ENCODE measurements around the gene RFPL2.
A peak's percentile ranks its signal among the peaks of the same experiment; 100 is the strongest.

The RFPL2 gene

DNA sequence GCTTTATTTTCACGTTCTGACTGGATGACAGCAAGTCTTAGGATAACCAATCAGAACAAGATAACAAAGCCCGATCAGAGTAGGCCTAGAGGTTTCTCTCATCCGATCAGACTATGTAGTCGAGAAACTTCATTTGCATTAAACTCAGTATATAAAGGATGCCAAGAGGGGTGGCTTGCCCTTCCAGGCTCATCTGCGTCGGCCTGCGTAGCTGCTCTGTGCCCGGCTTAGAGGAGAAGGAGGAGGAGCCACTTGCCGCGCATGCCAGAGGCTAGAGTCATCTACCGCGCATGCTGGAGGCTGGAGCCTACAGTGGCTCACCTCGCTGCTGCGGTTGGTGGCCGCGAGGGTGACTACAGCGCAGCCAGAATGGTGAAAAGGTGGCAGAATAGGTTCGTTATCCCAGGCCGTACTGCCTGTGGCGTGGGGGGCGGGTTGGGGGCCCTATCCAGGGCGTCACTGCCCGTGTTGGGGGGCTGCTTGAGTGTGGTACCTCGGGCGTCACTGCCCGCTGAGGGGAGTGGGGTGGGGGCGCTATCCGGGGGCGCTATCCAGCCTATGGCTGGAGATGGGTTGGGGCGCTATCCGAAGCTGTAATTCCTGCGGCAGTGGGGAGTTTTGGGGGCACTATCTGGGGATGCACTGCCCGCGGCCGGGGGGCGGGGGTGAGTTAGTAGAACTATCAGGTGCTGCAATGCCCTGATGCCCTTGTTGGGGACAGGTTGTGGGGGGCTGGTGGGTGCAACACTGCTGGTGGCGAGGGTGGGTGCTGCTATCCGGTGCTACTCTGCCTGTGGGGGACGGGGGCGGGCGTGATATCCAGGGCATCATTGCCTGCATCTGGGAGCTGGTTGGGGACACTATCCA, at the start of gene RFPL2:
TSS of gene RFPL2 (minus strand) at position 218 of the 867 bp plus-strand sequence. CDS start 2,622 bp downstream, outside the sequence.
- H3K4me3 ChIP-seq (ENCODE audit: low read length): peak within 1 kb of the TSS; percentile 22
- no peak for DNase-seq (ENCODE audit: low read depth)
- TF ChIP-seq, protein P1, sequence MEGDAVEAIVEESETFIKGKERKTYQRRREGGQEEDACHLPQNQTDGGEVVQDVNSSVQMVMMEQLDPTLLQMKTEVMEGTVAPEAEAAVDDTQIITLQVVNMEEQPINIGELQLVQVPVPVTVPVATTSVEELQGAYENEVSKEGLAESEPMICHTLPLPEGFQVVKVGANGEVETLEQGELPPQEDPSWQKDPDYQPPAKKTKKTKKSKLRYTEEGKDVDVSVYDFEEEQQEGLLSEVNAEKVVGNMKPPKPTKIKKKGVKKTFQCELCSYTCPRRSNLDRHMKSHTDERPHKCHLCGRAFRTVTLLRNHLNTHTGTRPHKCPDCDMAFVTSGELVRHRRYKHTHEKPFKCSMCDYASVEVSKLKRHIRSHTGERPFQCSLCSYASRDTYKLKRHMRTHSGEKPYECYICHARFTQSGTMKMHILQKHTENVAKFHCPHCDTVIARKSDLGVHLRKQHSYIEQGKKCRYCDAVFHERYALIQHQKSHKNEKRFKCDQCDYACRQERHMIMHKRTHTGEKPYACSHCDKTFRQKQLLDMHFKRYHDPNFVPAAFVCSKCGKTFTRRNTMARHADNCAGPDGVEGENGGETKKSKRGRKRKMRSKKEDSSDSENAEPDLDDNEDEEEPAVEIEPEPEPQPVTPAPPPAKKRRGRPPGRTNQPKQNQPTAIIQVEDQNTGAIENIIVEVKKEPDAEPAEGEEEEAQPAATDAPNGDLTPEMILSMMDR (conservative IDR thresholded peaks at IDR 0.05; ENCODE audit: low read depth, low read length): no peak

DNA sequence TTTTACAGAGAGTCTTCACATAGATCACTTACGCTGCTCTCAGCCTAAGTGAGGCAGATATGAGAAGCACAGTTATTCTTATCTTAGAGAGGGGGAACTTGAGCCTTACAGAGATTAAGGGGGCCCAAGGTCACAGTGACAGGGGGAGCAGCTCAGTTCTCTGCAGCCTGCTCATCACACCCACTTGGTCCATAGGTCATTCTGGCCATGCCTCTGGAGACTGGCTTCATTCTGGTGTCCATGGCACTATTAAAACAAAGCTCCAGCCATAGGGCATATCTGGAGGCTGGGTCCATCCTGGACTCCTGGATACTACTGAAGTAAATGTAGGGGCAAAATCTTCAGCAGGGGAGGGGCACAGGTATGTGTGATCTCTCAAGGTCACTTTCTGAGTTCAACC, 44.4 kb upstream of the RFPL2 start:
- DNase-seq (ENCODE audit: low read depth): no peak
- no peak overlapping the region for H3K4me3 ChIP-seq (ENCODE audit: low read length)
- TF ChIP-seq, protein P1 (conservative IDR thresholded peaks at IDR 0.05; ENCODE audit: low read depth, low read length): no peak

DNA sequence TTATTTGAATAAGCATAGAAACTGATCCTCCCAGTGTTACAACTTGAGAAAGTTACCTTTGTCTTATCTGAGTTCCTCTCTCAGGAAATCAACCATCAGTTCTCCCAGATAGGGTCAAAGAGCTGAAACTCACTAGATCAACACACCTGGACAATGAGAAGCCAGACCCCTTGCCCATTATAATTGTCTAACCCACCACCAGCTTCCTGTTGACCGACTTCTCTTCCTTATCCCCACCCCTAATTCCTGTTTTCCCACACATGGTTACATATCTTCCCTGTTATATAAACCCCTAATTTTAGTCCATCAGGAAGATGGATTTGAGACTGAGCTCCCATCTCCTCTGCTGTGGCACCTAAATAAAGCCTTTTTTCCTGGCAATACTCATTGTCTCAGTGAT, 43.4 kb upstream of the RFPL2 start:
- no peak for DNase-seq (ENCODE audit: low read depth)
- H3K4me3 ChIP-seq (ENCODE audit: low read length): no peak overlapping the region
- TF ChIP-seq, protein P1 (conservative IDR thresholded peaks at IDR 0.05; ENCODE audit: low read depth, low read length): no peak

DNA sequence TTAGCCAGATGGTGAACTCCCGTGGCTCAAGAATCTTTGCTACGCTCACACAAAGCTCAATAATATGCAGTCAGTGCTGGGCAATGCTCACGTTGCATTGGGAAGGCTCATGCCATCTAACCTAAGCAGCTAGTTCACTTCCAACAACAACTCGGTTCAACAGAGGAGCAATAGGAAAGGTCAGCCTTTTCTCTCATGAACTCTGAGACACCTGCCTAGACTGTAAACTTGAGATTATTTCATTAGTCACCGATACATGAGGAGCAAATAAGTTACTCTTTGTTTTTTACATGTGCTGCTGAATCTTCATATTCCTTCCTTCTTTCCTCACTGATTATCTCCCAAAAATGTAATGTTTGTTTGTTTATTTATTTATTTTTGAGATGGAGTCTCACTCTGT, 41.3 kb upstream of the RFPL2 start:
- H3K4me3 ChIP-seq (ENCODE audit: low read length): no peak overlapping the region
- DNase-seq (ENCODE audit: low read depth): no peak
- TF ChIP-seq, protein P1 (conservative IDR thresholded peaks at IDR 0.05; ENCODE audit: low read depth, low read length): no peak

DNA sequence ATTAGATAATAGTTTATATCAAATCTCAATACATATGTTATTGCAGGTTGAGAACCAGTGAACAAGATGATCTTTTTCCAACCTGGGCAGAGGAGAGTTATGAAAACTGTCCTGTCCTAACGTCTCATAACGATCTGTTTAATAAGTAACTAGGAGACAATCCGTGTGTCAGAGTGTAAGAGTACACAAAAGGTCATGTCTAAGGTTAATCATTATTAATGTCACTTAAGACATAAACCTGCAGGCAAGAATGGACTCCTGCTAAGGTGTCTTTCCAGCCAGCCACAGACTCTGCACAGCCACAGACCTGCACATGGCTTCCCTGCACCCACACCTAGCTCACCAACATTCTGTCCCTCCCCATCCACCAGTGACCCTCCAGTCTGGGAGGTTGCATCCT, 40.2 kb upstream of the RFPL2 start:
- TF ChIP-seq, protein P1 (conservative IDR thresholded peaks at IDR 0.05; ENCODE audit: low read depth, low read length): no peak
- H3K4me3 ChIP-seq (ENCODE audit: low read length): no peak overlapping the region
- DNase-seq (ENCODE audit: low read depth): no peak

DNA sequence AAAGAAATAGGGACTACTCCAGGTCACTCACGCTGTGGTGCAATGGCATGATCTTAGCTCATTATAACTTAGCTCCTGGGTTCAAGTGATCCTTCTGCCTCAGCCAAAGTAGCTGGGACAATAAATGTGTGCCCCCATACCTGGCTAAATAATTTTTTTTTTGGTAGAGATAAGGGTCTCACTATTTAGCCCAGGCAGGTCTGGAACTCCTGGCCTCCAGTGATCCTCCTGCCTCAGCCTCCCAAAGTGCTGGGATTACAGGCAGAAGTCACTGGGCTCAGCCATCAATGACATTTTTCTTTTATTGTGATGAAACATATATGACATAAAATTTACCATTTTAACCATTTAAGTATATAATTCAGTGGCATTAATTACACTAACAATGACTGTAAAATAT, 39.7 kb upstream of the RFPL2 start:
- TF ChIP-seq, protein P1 (conservative IDR thresholded peaks at IDR 0.05; ENCODE audit: low read depth, low read length): no peak
- DNase-seq (ENCODE audit: low read depth): no peak
- H3K4me3 ChIP-seq (ENCODE audit: low read length): no peak overlapping the region

DNA sequence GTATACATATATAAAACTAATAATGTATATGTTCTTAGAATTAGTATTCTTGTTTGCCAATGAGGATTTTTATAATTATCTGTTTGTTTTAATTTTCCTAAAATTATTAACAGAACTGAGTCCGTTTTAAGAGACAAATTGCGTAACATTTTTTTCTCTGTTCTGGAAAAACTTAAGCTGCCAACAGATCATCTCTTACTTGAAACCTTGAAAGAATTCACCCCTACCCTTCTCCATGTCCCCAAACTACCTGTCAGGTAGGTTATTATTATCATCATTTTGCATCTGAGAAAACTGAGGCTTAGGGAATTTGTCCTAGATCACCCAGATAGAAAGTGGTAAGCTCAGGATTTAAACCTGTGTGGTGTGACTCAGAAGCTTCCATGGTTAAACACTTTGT, 35.6 kb upstream of the RFPL2 start:
- DNase-seq (ENCODE audit: low read depth): no peak
- H3K4me3 ChIP-seq (ENCODE audit: low read length): no peak overlapping the region
- TF ChIP-seq, protein P1 (conservative IDR thresholded peaks at IDR 0.05; ENCODE audit: low read depth, low read length): no peak
